HFFc6 (cell line): ENCODE results near the gene MRTFA. TPM values are rescaled to one million over a fixed set of nuclear protein-coding genes. Genes with fewer than 3 reads are reported as not detected.

Experiments
- DNase-seq: peaks from one replicate; pipeline ENCODE4 v3.0.0-alpha.2; 2018
- H3K27ac Mint-ChIP-seq: 2 replicates; pipeline ENCODE4 v1.8.0; 2020; ENCODE audit warnings: mild to moderate bottlenecking, mixed read lengths
- H3K27me3 Mint-ChIP-seq: 2 replicates; pipeline ENCODE4 v1.8.0; 2021; ENCODE audit warnings: mild to moderate bottlenecking, moderate library complexity, mixed read lengths; ENCODE audit not compliant: insufficient read depth
- H3K36me3 Mint-ChIP-seq: 2 replicates; pipeline ENCODE4 v1.8.0; 2021; ENCODE audit warnings: low read depth, mixed read lengths
- H3K4me1 Mint-ChIP-seq: 2 replicates; pipeline ENCODE4 v1.8.0; 2020; ENCODE audit warnings: low read depth, mixed read lengths
- H3K4me3 Mint-ChIP-seq: 2 replicates; pipeline ENCODE4 v1.8.0; 2020; ENCODE audit warnings: mild to moderate bottlenecking, moderate library complexity, mixed read lengths
- H3K9me3 Mint-ChIP-seq: 2 replicates; pipeline ENCODE4 v1.8.0; 2020; ENCODE audit warnings: mild to moderate bottlenecking, mixed read lengths
- total RNA-seq, 6 experiments: library from RNA; stranded (reverse); fragmentation: NEBNext Ultra II Directional; extraction: Animal tissue kit (Norgen Biotek cat#: 25700); gene quantifications; 2 replicates in 1 of 6; 3 replicates in 5 of 6; pipeline ENCODE4 v1.2.3, GENCODE V29; 2021
- TF ChIP-seq, protein P1 (sequence below): fragments of 200-600 bp; sonication (generic); IDR thresholded peaks from 2 replicates; pipeline ENCODE4 v1.5.0; 2021; ENCODE audit warnings: antibody characterized with exemption, mild to moderate bottlenecking

The MRTFA gene
- total RNA-seq, 6 experiments from 2014 or later, result 36.4 to 48.7 (median 42.2) TPM

DNA sequence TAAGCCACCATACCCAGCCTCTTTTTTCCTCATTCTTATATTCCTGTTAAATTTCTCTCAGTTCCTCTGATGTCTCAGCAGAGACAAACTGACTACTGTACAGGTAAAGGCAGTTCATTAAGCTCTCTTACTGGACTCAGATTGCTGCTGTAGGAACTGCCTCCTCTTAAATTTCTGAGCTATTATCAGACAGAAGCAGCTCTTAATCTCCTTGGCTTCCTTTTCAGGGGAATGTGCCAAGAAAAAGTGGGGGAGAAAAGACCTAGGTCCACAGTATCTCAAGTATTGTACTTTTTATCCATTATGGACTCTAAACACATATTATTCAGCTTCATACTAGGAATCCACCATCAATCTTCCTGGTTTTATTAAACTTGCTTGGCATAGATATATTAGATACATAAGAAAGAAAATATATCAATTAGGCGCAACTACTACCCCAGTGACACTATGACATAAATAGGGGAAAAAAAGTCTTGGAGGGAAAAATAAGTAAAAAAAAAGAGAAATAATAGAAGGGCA is 26.1 kb downstream of the MRTFA start:
- TF ChIP-seq, protein P1, sequence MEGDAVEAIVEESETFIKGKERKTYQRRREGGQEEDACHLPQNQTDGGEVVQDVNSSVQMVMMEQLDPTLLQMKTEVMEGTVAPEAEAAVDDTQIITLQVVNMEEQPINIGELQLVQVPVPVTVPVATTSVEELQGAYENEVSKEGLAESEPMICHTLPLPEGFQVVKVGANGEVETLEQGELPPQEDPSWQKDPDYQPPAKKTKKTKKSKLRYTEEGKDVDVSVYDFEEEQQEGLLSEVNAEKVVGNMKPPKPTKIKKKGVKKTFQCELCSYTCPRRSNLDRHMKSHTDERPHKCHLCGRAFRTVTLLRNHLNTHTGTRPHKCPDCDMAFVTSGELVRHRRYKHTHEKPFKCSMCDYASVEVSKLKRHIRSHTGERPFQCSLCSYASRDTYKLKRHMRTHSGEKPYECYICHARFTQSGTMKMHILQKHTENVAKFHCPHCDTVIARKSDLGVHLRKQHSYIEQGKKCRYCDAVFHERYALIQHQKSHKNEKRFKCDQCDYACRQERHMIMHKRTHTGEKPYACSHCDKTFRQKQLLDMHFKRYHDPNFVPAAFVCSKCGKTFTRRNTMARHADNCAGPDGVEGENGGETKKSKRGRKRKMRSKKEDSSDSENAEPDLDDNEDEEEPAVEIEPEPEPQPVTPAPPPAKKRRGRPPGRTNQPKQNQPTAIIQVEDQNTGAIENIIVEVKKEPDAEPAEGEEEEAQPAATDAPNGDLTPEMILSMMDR, result no peak
- no peaks in the 10 kb centered on the region; the same call in 1 of the 2 replicates for H3K27me3 Mint-ChIP-seq
- peaks cover 58% of the 10 kb centered on the region for H3K4me1 Mint-ChIP-seq
- 0 out of 2 replicates have a peak overlapping the region, but pooled peaks have one; percentile 5 for H3K27ac Mint-ChIP-seq
- no peaks in the 10 kb centered on the region for H3K36me3 Mint-ChIP-seq
- no peak overlapping the region for H3K4me3 Mint-ChIP-seq
- no peak for DNase-seq
- H3K9me3 Mint-ChIP-seq, result no peaks in the 10 kb centered on the region

DNA sequence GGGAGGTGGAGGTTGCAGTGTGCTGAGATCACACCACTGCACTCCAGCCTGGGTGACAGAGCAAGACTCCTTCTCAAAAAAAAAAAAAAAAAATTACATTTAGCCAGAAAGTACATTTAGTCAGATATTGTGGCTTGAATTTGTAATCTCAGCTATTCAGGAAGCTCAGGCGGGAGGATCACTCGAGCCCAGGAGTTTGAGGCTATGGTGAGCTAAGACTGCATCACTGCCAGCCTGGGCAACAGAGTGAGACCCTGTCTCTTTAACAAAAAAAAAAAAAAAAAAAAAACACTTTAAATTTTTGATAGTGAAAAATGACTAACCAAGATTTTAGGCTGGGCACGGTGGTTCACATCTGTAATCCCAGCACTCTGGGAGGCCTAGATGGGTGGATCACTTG is 27.3 kb downstream of the MRTFA start:
- DNase-seq, result no peak
- no peak overlapping the region for H3K27ac Mint-ChIP-seq
- no peaks in the 10 kb centered on the region; the same call in 1 of the 2 replicates for H3K27me3 Mint-ChIP-seq
- TF ChIP-seq, protein P1, result no peak
- no peaks in the 10 kb centered on the region for H3K9me3 Mint-ChIP-seq
- H3K36me3 Mint-ChIP-seq, result no peaks in the 10 kb centered on the region
- no peak overlapping the region for H3K4me3 Mint-ChIP-seq
- peaks cover 68% of the 10 kb centered on the region for H3K4me1 Mint-ChIP-seq

DNA sequence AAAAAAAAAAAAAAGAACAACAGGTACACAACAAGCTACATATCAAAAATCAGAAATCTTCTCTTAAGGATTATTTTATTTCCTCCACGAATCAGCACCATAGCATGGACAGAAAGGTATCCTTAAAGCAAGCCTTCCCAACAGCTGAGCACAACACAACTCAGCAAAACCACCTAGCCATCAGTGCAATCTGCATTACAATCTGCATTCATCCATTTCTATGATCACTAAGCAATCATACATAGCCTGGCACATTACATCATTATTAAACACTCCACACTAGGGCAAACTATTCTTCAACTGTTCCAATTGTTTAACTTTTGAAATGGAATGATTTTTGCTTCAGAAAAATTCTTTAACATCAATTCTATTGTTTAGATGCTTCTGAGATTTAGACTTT is 29.0 kb downstream of the MRTFA start:
- no peaks in the 10 kb centered on the region; the same call in 1 of the 2 replicates for H3K27me3 Mint-ChIP-seq
- TF ChIP-seq, protein P1, result no peak
- H3K27ac Mint-ChIP-seq, result no peak overlapping the region

DNA sequence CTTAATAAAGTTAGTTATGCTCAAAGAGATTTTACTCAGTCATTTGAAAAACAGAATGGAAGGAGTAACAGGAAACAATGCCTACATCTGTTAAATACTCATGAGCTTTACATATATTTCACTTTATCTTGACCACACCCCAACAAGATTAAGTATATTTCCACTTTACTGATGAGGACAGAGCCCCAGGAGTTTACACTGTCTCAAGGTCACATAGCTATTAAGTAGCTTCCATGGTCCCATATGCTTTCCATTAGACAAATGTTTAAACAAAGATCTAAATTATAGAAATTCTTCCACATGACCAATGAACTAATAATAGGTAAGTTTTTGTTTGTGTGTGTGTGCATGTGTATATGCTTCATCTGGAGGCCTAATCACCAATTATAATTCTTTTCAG is 30.2 kb downstream of the MRTFA start:
- no peak for DNase-seq
- Mint-ChIP-seq H3K27ac (peak overlapping the region; percentile 35), H3K27me3 (no peaks in the 10 kb centered on the region; the same call in 1 of the 2 replicates), H3K4me3 (peak overlapping the region; percentile 60), H3K9me3 (no peaks in the 10 kb centered on the region), H3K4me1 (peaks cover 72% of the 10 kb centered on the region), H3K36me3 (no peaks in the 10 kb centered on the region)
- TF ChIP-seq, protein P1, result no peak

More for the DNA sequence above, 29.0 kb downstream of the MRTFA start:
- Mint-ChIP-seq H3K9me3 (no peaks in the 10 kb centered on the region), H3K4me1 (peaks cover 72% of the 10 kb centered on the region), H3K36me3 (no peaks in the 10 kb centered on the region), H3K4me3 (no peak overlapping the region)
- DNase-seq, result no peak

DNA sequence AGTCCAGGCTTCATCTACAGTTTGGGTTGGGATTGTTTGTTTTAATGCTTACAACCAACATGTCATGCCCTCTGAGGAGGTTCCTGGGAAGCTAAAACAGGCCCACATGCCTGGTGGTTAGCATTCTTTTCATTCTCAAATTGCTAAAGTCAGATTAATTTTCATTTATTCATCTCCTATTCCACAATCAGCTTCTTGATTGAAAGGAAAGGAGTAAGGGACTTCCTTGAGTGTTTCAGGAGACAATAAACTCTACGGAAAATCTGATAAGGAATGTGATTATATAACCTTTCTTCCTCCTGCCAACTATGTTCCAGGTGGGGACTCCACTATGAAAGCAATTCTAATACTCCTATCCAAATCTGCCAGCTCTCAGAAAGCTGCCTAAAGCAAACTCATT is 30.8 kb downstream of the MRTFA start:
- no peaks in the 10 kb centered on the region for H3K36me3 Mint-ChIP-seq
- TF ChIP-seq, protein P1, result no peak
- no peaks in the 10 kb centered on the region; the same call in 1 of the 2 replicates for H3K27me3 Mint-ChIP-seq
- peaks cover 74% of the 10 kb centered on the region for H3K4me1 Mint-ChIP-seq
- no peaks in the 10 kb centered on the region for H3K9me3 Mint-ChIP-seq
- peak overlapping the region; percentile 35 for H3K27ac Mint-ChIP-seq
- DNase-seq, result peak; percentile 23
- peak overlapping the region; percentile 60; the same call in 1 of the 2 replicates for H3K4me3 Mint-ChIP-seq
